ENCODE measurements around the gene CAMK2G.
A peak's percentile ranks its signal among the peaks of the same experiment; 100 is the strongest.

The CAMK2G gene

DNA sequence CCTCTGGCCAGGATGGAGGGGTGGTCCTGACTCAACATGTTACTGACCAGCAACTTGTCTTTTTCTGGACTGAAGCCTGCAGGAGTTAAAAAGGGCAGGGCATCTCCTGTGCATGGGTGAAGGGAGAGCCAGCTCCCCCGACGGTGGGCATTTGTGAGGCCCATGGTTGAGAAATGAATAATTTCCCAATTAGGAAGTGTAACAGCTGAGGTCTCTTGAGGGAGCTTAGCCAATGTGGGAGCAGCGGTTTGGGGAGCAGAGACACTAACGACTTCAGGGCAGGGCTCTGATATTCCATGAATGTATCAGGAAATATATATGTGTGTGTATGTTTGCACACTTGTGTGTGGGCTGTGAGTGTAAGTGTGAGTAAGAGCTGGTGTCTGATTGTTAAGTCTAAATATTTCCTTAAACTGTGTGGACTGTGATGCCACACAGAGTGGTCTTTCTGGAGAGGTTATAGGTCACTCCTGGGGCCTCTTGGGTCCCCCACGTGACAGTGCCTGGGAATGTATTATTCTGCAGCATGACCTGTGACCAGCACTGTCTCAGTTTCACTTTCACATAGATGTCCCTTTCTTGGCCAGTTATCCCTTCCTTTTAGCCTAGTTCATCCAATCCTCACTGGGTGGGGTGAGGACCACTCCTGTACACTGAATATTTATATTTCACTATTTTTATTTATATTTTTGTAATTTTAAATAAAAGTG is 42.6 kb upstream of the CAMK2G start:
- TF ChIP-seq, protein P1, sequence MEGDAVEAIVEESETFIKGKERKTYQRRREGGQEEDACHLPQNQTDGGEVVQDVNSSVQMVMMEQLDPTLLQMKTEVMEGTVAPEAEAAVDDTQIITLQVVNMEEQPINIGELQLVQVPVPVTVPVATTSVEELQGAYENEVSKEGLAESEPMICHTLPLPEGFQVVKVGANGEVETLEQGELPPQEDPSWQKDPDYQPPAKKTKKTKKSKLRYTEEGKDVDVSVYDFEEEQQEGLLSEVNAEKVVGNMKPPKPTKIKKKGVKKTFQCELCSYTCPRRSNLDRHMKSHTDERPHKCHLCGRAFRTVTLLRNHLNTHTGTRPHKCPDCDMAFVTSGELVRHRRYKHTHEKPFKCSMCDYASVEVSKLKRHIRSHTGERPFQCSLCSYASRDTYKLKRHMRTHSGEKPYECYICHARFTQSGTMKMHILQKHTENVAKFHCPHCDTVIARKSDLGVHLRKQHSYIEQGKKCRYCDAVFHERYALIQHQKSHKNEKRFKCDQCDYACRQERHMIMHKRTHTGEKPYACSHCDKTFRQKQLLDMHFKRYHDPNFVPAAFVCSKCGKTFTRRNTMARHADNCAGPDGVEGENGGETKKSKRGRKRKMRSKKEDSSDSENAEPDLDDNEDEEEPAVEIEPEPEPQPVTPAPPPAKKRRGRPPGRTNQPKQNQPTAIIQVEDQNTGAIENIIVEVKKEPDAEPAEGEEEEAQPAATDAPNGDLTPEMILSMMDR (IDR thresholded peaks at IDR 0.05; ENCODE audit: low read depth, low read length, missing control alignments) = no peak
- DNase-seq (ENCODE audit: low read depth) = no peak
- in situ Hi-C loops (cut with HindIII; ENCODE audit: low sequenced_read_pairs) = no loop called here
- peak overlapping the region; percentile 80 for H3K4me3 ChIP-seq (ENCODE audit: low read depth, low read length)

DNA sequence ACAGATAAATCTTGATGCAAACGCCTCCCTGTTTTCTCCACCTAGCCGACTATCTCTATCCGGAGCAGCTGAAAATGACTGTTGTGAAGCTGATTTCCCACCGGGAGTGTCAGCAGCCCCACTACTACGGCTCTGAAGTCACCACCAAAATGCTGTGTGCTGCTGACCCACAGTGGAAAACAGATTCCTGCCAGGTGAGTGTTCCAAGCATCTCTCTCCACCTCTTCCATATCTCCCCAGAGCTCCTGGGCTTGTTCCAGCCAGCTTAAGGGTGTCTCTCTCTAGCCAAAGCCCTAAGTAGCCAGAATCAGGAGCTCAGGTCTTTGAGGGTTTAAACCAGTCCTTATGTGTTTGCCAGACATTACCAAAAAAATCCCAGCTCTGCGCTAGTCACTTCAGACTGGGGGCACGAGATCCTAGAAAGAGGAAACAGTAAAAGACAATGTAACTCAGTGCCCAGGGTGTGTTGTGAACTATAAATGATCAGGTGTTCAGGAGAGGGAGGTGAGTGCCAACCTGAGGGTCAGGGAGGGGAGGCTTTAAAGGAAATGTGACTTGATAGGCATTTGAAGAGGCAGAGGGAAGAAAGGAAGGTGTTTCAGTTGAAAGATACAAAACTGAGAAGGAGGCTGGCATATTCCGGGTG is 41.0 kb upstream of the CAMK2G start:
- in situ Hi-C loops (cut with HindIII; ENCODE audit: low sequenced_read_pairs) = no loop called here
- no peak for DNase-seq (ENCODE audit: low read depth)
- peak overlapping the region; percentile 80 for H3K4me3 ChIP-seq (ENCODE audit: low read depth, low read length)
- TF ChIP-seq, protein P1 (IDR thresholded peaks at IDR 0.05; ENCODE audit: low read depth, low read length, missing control alignments) = no peak

DNA sequence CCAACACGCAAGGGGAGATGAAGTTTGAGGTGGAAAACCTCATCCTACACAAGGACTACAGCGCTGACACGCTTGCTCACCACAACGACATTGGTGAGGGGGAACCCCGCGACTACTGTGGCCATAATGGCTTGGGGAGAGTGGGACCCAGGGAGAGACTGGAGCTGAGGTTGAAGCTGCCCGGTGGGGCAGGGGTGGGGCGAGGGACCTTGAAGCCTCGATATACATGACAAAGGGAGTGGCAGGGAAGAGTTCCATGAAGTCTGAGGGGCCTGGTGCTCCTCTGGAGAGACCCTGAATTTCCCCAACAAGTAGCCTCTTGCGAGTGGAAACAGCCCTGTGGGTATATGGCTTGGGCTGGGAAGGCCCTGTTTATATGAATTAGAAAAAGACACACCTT is 39.7 kb upstream of the CAMK2G start:
- TF ChIP-seq, protein P1 (IDR thresholded peaks at IDR 0.05; ENCODE audit: low read depth, low read length, missing control alignments) = no peak
- no peak for DNase-seq (ENCODE audit: low read depth)
- H3K4me3 ChIP-seq (ENCODE audit: low read depth, low read length) = peak overlapping the region; percentile 80
- in situ Hi-C loops (cut with HindIII; ENCODE audit: low sequenced_read_pairs) = no loop called here

DNA sequence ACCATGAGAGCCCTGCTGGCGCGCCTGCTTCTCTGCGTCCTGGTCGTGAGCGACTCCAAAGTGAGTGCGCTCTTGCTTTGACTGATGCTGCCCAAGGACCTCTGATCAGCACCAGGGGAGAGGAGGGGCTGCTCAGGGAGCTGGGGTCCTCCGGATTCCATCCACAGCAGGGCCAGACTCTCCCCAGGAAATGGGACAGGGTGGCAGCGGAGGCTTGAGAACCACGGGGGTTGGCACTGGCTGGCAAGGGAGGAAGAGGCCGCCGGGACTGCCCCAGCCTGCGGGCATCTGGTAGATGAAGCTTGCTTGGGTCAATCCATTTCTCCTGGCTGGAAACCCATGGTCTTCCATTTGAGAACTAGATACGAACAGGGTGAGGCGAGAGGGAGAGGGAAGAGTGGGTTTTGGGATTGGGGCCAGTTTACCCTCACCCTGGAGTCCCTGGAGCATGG is 37.2 kb upstream of the CAMK2G start:
- in situ Hi-C loops (cut with HindIII; ENCODE audit: low sequenced_read_pairs) = no loop called here
- DNase-seq (ENCODE audit: low read depth) = no peak
- TF ChIP-seq, protein P1 (IDR thresholded peaks at IDR 0.05; ENCODE audit: low read depth, low read length, missing control alignments) = no peak
- H3K4me3 ChIP-seq (ENCODE audit: low read depth, low read length) = peak overlapping the region; percentile 80

DNA sequence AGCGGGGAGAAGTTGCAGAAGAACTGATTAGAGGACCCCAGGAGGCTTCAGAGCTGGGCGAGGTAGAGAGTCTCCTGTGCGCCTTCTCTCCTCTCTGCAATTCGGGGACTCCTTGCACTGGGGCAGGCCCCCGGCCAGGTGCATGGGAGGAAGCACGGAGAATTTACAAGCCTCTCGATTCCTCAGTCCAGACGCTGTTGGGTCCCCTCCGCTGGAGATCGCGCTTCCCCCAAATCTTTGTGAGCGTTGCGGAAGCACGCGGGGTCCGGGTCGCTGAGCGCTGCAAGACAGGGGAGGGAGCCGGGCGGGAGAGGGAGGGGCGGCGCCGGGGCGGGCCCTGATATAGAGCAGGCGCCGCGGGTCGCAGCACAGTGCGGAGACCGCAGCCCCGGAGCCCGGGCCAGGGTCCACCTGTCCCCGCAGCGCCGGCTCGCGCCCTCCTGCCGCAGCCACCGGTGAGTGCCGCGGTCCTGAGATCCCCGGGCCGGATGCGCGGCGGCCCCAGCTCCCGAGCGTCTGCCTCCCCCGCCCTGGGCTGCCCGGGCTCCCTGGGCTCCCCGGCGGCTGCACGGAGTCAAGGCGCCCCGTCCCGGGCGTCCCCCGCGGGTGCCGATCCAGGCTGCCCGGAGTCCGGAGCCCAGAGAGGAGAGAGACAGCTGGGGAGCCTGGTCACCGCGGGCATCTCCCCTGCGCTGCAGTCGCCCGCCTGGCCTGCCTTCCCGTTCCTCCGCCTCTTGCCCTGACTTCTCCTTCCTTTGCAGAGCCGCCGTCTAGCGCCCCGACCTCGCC is 36.6 kb upstream of the CAMK2G start, which contains the start of gene PLAU:
Gene PLAU, plus strand, starts transcription at position 369 of the 789 bp plus-strand sequence. CDS start 424 bp downstream, outside the sequence.
- in situ Hi-C loops (cut with HindIII; ENCODE audit: low sequenced_read_pairs) = no loop called here
- peak within 1 kb of the TSS; percentile 80 for H3K4me3 ChIP-seq (ENCODE audit: low read depth, low read length)
- no peak for DNase-seq (ENCODE audit: low read depth)
- TF ChIP-seq, protein P1 (IDR thresholded peaks at IDR 0.05; ENCODE audit: low read depth, low read length, missing control alignments) = no peak

DNA sequence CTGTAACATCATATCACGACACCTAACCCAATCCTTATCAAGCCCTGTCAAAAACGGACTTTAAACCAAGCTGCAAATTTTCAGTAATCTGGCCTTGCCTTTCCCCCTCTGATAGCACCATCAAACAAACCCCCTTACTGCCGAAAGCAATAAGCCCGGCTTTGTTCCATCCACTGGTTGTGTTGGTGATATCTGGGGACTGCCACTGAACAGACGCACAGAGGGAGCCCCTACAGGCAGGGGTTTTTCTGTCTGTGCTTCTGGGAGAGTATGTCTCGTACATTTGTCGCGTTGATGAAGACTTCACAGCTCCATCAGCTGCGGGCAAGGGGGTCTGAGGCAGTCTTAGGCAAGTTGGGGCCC is 36.0 kb upstream of the CAMK2G start:
- DNase-seq (ENCODE audit: low read depth) = no peak

More for the DNA sequence above, 36.0 kb upstream of the CAMK2G start:
- in situ Hi-C loops (cut with HindIII; ENCODE audit: low sequenced_read_pairs) = no loop called here
- TF ChIP-seq, protein P1 (IDR thresholded peaks at IDR 0.05; ENCODE audit: low read depth, low read length, missing control alignments) = no peak
- peak overlapping the region; percentile 80 for H3K4me3 ChIP-seq (ENCODE audit: low read depth, low read length)
